ENCODE results near the gene MMP7.
"Not testable (repeated sequence)": the region's sequence is repeated elsewhere in the genome, so short reads cannot be mapped to it uniquely, and the experiment has no call there.

MMP7 gene

DNA sequence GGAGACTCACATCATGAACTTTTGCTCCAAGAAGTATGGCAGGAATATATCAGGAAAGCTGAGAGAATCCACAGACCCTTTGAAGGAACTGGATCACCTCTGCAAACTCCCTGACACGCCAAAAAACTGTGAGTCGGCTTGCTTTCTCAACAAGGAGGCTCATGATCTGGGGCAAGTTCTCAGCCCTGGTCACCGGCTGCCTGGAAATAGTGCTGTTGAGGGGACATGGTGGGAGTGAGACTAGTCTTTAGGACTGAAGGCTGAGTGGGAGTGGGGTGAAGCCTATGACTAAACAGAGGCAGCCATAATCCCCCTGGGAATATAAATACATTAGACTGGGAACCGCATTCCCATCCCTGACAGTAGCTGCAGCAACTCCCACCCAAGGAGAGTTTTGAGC is 8.4 kb upstream of the MMP7 start:
- no peak for DNase-seq

- DNase-seq: no peak
Observed at GRCh38 chr11:102534261-102534872, 3.8 kb upstream of the MMP7 start.

GRCh38 chr11:102528618-102529017 is 1.9 kb downstream of the MMP7 start:
- no peak for DNase-seq

GRCh38 chr11:102527684-102528083 is 2.9 kb downstream of the MMP7 start:
- no peak for DNase-seq

DNA sequence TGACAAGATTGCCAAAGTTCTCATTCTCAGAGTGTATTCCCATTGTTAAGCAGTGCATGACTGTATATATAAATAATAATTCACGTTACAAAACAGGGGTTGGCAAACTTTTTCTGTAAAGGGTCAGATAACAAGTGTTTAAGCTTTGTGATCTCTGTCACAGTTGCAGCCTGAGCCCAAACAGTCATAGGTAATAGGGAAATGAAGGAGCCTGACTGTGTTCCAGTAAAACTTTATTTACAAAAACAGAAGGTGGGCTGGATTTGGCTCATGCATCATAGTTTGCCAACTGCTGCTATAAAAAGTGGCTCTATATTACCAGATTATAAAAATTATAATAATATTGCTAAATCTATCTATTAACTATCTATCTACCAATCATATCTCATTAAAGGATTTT is 3.5 kb downstream of the MMP7 start:
- no peak for DNase-seq

DNA sequence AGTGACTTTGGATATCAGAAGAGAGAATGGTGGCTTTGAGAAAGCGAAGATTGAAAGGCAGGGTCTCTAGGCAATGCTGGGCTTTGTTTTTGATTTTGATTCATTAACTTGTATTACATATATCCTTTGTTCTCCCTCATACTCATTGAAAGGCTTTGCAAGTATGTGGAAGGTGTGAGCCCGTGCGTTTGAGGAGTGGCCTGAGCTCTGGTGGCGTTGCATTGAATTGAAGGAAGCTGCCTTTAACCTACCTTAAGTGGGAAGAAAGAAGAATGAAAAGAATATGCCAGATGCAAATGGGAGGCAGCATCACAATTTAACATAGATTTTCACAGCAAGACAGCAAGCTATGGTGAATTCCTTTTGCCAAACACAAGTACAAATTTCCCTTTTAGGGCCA is 6.7 kb downstream of the MMP7 start:
- no peak for DNase-seq

GRCh38 chr11:102523189-102523570 is 7.4 kb downstream of the MMP7 start:
- DNase-seq: no peak

- no peak for DNase-seq
Observed at GRCh38 chr11:102522312-102523188, 8.0 kb downstream of the MMP7 start.

GRCh38 chr11:102521121-102521520 is 9.4 kb downstream of the MMP7 start:
- DNase-seq: no peak

GRCh38 chr11:102520514-102520913 is 10.0 kb downstream of the MMP7 start:
- no peak for DNase-seq

DNA sequence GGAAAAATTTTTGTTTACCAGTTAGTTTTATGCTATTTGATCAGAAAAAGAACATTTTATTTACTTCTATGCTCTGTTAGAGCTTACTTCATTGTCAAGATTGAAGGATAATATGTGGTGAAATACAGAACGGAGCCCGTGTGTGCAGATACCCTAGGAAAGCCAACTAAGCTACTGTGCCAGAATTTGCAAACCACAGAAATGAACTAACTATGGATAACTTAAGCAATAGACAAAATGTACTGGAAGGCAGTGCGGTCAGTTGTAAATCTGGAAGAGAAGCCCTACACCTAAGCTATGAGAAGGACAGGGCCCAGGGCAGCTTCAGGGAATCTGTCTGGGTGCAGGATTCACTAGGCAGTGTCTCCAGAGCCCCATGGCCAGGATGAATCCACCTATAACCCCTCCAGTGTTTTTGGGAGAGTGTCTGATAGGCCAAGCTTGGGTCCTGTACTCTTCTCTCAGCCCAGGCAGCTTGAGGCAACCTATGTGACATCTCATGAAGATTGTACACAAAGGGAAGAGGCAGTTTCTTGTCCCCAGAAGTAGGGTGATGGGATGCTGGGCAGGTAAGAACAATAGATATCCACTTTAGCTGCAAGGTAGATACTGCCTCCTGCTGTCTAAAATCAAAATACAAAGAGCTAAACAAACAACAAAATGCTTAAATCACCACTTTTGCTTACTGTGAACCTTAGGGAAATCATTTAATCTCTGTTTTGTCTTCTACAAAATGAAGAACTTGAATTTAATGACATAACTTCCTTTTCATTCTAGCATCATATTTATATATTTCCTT is 12.1 kb downstream of the MMP7 start:
- DNase-seq: no peak

DNA sequence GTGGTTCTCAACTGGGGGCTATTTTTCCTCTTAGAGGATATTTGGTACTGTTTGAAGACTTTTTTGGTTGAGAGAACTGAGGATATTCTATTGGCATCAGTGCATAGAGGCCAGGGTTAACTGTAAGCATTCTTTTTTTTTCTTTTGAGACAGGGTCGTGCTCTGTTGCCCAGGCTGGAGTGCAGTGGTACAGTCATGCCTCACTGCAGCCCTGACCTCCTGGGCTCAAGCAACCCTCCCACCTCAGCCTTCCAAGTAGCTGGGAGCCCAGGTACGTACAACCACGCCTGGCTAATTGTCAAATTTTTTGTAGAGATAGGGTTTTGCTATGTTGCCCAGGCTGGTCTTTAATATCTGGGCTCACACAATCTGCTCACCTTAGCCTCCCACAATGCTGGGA is 12.9 kb downstream of the MMP7 start:
- no peak for DNase-seq

- DNase-seq: no peak
Observed at GRCh38 chr11:102516179-102516578, 14.4 kb downstream of the MMP7 start.

DNA sequence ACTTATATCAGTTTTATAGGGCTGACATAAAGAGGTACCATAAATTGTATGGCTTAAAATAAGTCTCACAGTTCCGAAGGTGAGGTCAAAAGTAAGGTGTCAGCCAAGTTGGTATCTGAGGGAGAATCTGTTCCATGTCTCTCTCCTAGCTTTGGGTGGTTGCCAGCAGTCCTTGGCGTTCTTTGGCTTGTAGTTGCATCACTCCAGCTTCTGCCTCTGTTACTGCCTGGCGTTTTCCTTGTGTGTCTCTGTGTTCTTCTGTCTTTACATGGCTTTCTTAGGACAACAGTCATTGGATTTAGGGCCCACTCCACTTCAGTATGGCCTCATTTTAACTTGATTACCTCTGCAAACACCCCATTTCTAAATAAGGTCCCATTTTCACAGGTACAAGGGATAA is 16.7 kb downstream of the MMP7 start:
- no peak for DNase-seq

DNA sequence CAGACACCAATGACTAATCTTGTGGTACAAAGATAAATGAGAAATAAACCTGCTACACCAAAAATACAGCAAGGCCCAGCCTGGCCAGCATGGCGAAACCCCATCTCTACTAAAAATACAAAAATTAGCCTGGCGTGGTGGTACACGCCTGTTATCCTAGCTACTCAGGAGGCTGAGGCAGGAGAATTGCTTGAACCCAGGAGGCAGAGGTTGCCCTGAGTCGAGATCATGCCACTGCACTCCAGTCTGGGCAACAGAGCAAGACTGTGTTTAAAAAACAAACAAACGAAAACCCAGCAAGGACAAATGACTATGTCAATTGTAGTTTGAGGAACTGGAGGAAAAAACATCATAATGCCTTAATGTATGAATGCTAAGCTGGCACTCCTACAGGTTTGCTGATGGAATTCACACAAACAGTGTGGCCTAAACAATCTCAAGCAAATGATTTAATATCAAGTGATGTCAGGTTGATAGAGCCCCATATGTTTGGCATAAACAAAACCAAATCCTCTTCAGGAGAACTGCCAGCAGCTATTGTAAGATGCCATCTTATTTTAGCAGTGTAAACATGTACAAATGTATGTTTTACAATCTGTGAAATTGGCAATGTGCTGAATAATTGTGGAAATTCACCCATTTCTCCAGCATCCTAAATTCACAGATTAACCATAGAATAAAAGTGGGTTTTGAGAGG is 20.0 kb downstream of the MMP7 start:
- no peak for DNase-seq

- not testable (repeated sequence) for DNase-seq
Observed at GRCh38 chr11:102502831-102503230, 27.7 kb downstream of the MMP7 start.

GRCh38 chr11:102500829-102501228 is 29.7 kb downstream of the MMP7 start:
- no peak for DNase-seq

DNA sequence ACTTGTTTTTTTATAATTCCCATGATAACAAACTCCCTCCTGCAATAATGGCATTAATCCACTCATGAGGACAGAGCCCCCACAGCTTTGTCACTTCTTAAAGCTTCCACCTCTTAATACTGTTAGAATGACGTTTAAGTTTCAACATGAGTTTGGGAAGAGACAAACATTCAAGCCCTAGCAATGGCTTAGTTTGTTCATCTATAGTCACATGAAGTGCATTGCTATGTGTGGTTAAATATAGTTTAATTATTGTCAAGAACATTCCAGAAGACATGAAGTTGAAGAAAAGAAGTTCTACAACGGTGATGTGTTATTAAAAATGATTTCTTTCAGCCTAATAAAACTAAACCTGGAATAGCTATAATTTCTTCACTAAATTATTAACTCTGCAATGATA is 30.6 kb downstream of the MMP7 start:
- no peak for DNase-seq

DNA sequence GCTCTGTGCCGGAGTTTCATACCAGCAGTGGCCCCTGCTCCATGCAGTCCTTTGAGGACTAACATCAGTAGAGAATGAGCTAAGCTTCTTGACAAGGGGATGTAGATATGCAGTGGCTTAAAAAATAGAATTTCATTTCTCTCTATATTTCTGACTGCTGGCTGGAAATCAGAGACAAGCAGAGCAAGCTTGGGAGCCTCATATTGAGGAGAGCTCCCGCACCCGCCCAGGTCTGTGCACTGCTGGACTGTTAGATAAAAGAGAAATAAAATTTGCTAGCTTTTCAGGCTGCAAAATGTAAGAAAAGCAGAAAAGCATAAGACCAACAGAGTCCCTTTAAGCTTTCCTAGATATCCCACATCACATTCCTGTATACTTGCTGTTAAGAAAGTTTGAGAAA is 31.4 kb downstream of the MMP7 start:
- DNase-seq: no peak

DNA sequence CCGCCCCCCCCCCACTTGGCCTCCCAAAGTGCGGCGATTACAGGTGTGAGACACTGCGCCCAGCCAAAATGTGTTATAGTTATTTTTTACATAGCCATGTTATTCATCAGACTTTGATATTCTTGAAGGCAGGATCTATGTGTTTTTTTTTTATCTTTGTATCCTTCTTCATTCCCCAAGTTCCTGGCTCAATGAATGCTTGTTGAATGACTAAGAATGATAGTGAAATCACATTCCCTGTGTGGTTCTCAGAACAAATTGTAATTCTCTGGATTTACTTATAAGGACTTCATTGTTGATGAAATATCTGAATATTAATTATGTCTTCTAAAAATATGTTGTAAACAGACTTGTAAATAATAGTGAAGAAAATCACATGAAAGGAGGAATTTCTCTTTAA is 33.5 kb downstream of the MMP7 start:
- DNase-seq: no peak

- no peak for DNase-seq
Observed at GRCh38 chr11:102495161-102496042, 35.1 kb downstream of the MMP7 start.

GRCh38 chr11:102494216-102494615 is 36.3 kb downstream of the MMP7 start:
- DNase-seq: no peak

Data from GOT3 (cell line).